Keratinocyte (primary cell): ENCODE measurements around the gene MZB1. TPM values are rescaled to one million over a fixed set of nuclear protein-coding genes. Genes with fewer than 3 reads are reported as not detected.

Experiments
- DNase-seq: peaks from one replicate; pipeline ENCODE4 v3.0.0-alpha.2; 2011; ENCODE audit warnings: low read depth, missing footprints, low spot score
- FAIRE-seq: peaks from 2 replicates; lab custom pipeline; 2011; peaks lifted over from hg19 to GRCh38; lab: Jason Lieb, UNC
- H2AFZ ChIP-seq: 2 replicates; pipeline ENCODE4 v1.6.0; 2012; ENCODE audit warnings: low read length, control low read depth, inconsistent platforms; ENCODE audit not compliant: control insufficient read depth
- H3K27ac ChIP-seq: 2 replicates; pipeline ENCODE4 v1.5.1; 2011; ENCODE audit warnings: low read length; ENCODE audit not compliant: control insufficient read depth, insufficient read depth
- H3K27me3 ChIP-seq: 3 replicates; pipeline ENCODE4 v1.6.0; 2011; ENCODE audit warnings: low read length; ENCODE audit not compliant: control insufficient read depth, insufficient read depth; ENCODE audit errors: extremely low read depth
- H3K36me3 ChIP-seq, 2 experiments: 2 replicates in 1 of 2; 3 replicates in 1 of 2; pipeline ENCODE4 v1.5.1; 2011; ENCODE audit warnings: low read length in 2 of 2, mild to moderate bottlenecking in 1 of 2; ENCODE audit not compliant: control insufficient read depth in 2 of 2, insufficient read depth in 2 of 2; ENCODE audit errors: extremely low read depth in 1 of 2
- H3K4me1 ChIP-seq: 3 replicates; pipeline ENCODE4 v1.5.1; 2011; ENCODE audit warnings: low read length; ENCODE audit not compliant: control insufficient read depth, insufficient read depth; ENCODE audit errors: extremely low read depth
- H3K4me2 ChIP-seq: 3 replicates; pipeline ENCODE4 v1.6.0; 2011; ENCODE audit warnings: low read depth, low read length; ENCODE audit not compliant: control insufficient read depth, insufficient read depth; ENCODE audit errors: extremely low read depth
- H3K4me3 ChIP-seq, 3 experiments: fragments of 200-600 bp in 1 of 3; sonication (generic) in 1 of 3; 2 replicates in 2 of 3; 3 replicates in 1 of 3; pipeline ENCODE4 v1.5.1; 2011 to 2016; ENCODE audit warnings: low read length in 3 of 3, mild to moderate bottlenecking in 3 of 3, control low read depth in 2 of 3, inconsistent platforms in 1 of 3, low read depth in 1 of 3, mixed read lengths in 1 of 3, mixed run types in 1 of 3, moderate library complexity in 1 of 3; ENCODE audit not compliant: control insufficient read depth in 2 of 3, insufficient read depth in 2 of 3; ENCODE audit errors: extremely low read depth in 1 of 3
- H3K79me2 ChIP-seq: 2 replicates; pipeline ENCODE4 v1.6.0; 2012; ENCODE audit warnings: low read length; ENCODE audit not compliant: control insufficient read depth, insufficient read depth
- H3K9ac ChIP-seq: 3 replicates; pipeline ENCODE4 v1.6.0; 2011; ENCODE audit warnings: low read length; ENCODE audit not compliant: control insufficient read depth, insufficient read depth; ENCODE audit errors: extremely low read depth
- H3K9me1 ChIP-seq: 3 replicates; pipeline ENCODE4 v1.6.0; 2011; ENCODE audit warnings: low read length; ENCODE audit not compliant: control insufficient read depth, insufficient read depth; ENCODE audit errors: extremely low read depth
- H3K9me3 ChIP-seq: 2 replicates; pipeline ENCODE4 v1.5.1; 2012; ENCODE audit warnings: low read depth, low read length; ENCODE audit not compliant: control insufficient read depth
- H4K20me1 ChIP-seq: 3 replicates; pipeline ENCODE4 v1.6.0; 2011; ENCODE audit warnings: low read length; ENCODE audit not compliant: control insufficient read depth, insufficient read depth; ENCODE audit errors: extremely low read depth
- EZH2 ChIP-seq: IDR thresholded peaks from one replicate; pipeline ENCODE4 v1.6.1; 2012; ENCODE audit warnings: inconsistent platforms, mild to moderate bottlenecking, low read length, moderate library complexity
- dilution Hi-C: fragments of 300-500 bp; cut with MboI; formaldehyde crosslinking; loops from one replicate; pipeline ENCODE4 v1.7.0; 2020; ENCODE audit warnings: low sequenced_read_pairs; ENCODE audit not compliant: extremely low pct_ligation_motif_present
- polyA plus RNA-seq, 5 experiments: library from polyadenylated mRNA; depleted of rRNA in 3 of 5; stranded (reverse) in 3 of 5; stranded (forward) in 1 of 5; unstranded in 1 of 5; fragments of >200 nt; gene quantifications; 1 replicate in 1 of 5; 2 replicates in 3 of 5; 3 replicates in 1 of 5; pipeline versions ENCODE4 v1.2.1 to v1.2.3, GENCODE V29; 2011 to 2012; ENCODE audit warnings: missing spikeins in 2 of 5, low read depth in 1 of 5, low replicate concordance in 1 of 5
- TF ChIP-seq, protein P1 (sequence below), 3 experiments: IDR thresholded peaks in 1 of 3; conservative IDR thresholded peaks in 1 of 3; optimal IDR thresholded peaks in 1 of 3; 2 replicates in 2 of 3; 3 replicates in 1 of 3; pipeline versions ENCODE3 to v1.5.1; 2011; ENCODE audit warnings: low read length in 3 of 3, mild to moderate bottlenecking in 3 of 3, moderate library complexity in 2 of 3, control low read depth in 1 of 3, inconsistent platforms in 1 of 3; ENCODE audit not compliant: insufficient read depth in 2 of 3; ENCODE audit errors: extremely low read depth in 1 of 3

The MZB1 gene
- polyA plus RNA-seq, 1 donor (not counting 4 experiments of a cell fraction or from before 2014, with no cell fraction given): not detected

- dilution Hi-C loops: no loop called here
- Histone ChIP-seq H3K4me2 (peak overlapping the region; percentile 90), H3K27ac (peak overlapping the region; percentile 91), H3K9me3 (no peaks in the 10 kb centered on the region), H3K4me3 (peak overlapping the region; percentile 69 to 92 (median 84)), H3K36me3 (peaks cover 0 to 4% of the 10 kb centered on the region in 2 experiments), H2AFZ (peak overlapping the region; percentile 85), H3K9me1 (no peaks in the 10 kb centered on the region), H3K4me1 (peaks cover 27% of the 10 kb centered on the region), H3K9ac (peak overlapping the region; percentile 93), H4K20me1 (no peaks in the 10 kb centered on the region), H3K27me3 (no peaks in the 10 kb centered on the region), H3K79me2 (peaks cover 15% of the 10 kb centered on the region)
- DNase-seq: no peak
- TF ChIP-seq EZH2: no peak
- TF ChIP-seq, protein P1, sequence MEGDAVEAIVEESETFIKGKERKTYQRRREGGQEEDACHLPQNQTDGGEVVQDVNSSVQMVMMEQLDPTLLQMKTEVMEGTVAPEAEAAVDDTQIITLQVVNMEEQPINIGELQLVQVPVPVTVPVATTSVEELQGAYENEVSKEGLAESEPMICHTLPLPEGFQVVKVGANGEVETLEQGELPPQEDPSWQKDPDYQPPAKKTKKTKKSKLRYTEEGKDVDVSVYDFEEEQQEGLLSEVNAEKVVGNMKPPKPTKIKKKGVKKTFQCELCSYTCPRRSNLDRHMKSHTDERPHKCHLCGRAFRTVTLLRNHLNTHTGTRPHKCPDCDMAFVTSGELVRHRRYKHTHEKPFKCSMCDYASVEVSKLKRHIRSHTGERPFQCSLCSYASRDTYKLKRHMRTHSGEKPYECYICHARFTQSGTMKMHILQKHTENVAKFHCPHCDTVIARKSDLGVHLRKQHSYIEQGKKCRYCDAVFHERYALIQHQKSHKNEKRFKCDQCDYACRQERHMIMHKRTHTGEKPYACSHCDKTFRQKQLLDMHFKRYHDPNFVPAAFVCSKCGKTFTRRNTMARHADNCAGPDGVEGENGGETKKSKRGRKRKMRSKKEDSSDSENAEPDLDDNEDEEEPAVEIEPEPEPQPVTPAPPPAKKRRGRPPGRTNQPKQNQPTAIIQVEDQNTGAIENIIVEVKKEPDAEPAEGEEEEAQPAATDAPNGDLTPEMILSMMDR (optimal IDR thresholded peaks at IDR 0.05 in 1 of 3, IDR thresholded peaks at IDR 0.05 in 1 of 3, conservative IDR thresholded peaks at IDR 0.05 in 1 of 3; ENCODE audit: extremely low read depth in 1 of 3, insufficient read depth in 2 of 3, low read length in 3 of 3): no peak
- no peak for FAIRE-seq
Measured at GRCh38 chr5:139390639-139391569, 1.2 kb upstream of the MZB1 start.

- Histone ChIP-seq H3K27ac (no peak overlapping the region), H3K36me3 (no peaks in the 10 kb centered on the region), H3K79me2 (peaks cover 4% of the 10 kb centered on the region), H3K27me3 (no peaks in the 10 kb centered on the region), H3K4me3 (no peak overlapping the region), H3K9me3 (no peaks in the 10 kb centered on the region), H2AFZ (no peak overlapping the region), H3K9ac (no peak overlapping the region), H3K9me1 (no peaks in the 10 kb centered on the region), H3K4me1 (peaks cover 39% of the 10 kb centered on the region), H3K4me2 (no peak overlapping the region), H4K20me1 (no peaks in the 10 kb centered on the region)
- no peak for TF ChIP-seq EZH2
- TF ChIP-seq, protein P1 (optimal IDR thresholded peaks at IDR 0.05 in 1 of 3, IDR thresholded peaks at IDR 0.05 in 1 of 3, conservative IDR thresholded peaks at IDR 0.05 in 1 of 3; ENCODE audit: extremely low read depth in 1 of 3, insufficient read depth in 2 of 3, low read length in 3 of 3): no peak
- dilution Hi-C loops: no loop called here
- DNase-seq: no peak
- FAIRE-seq: no peak
Measured at GRCh38 chr5:139388198-139388821, 1.4 kb downstream of the MZB1 start.
